Medulla oblongata (tissue), 1 donor: ENCODE results near the gene GAA.

Source experiments
- DNase-seq: peaks from one replicate; pipeline ENCODE4 v3.0.0-alpha.2; 2015; ENCODE audit errors: extremely low spot score

The GAA gene

GRCh38 chr17:80103449-80104085 is 2.2 kb downstream of the GAA start:
- no peak for DNase-seq

DNA sequence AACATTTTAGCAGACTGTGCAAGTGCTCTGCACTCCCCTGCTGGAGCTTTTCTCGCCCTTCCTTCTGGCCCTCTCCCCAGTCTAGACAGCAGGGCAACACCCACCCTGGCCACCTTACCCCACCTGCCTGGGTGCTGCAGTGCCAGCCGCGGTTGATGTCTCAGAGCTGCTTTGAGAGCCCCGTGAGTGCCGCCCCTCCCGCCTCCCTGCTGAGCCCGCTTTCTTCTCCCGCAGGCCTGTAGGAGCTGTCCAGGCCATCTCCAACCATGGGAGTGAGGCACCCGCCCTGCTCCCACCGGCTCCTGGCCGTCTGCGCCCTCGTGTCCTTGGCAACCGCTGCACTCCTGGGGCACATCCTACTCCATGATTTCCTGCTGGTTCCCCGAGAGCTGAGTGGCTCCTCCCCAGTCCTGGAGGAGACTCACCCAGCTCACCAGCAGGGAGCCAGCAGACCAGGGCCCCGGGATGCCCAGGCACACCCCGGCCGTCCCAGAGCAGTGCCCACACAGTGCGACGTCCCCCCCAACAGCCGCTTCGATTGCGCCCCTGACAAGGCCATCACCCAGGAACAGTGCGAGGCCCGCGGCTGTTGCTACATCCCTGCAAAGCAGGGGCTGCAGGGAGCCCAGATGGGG is 3.1 kb downstream of the GAA start:
- no peak for DNase-seq

- no peak for DNase-seq
Measured at GRCh38 chr17:80104956-80105375, 3.6 kb downstream of the GAA start.

DNA sequence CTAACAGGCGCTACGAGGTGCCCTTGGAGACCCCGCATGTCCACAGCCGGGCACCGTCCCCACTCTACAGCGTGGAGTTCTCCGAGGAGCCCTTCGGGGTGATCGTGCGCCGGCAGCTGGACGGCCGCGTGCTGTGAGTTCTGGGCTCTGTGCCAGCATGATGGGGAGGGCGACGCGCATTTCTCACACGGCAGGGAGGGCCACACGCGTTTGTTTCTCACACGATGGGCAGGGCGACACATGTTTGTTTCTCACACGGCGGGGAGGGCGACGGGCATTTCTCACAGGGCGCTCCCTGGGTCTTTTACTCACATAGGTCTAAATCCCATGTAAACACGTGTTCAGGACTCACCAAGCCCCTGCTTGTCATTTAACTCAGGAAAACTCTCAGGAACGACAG is 4.4 kb downstream of the GAA start:
- DNase-seq: peak; percentile 9

GRCh38 chr17:80106176-80106575 is 4.8 kb downstream of the GAA start:
- DNase-seq: no peak

DNA sequence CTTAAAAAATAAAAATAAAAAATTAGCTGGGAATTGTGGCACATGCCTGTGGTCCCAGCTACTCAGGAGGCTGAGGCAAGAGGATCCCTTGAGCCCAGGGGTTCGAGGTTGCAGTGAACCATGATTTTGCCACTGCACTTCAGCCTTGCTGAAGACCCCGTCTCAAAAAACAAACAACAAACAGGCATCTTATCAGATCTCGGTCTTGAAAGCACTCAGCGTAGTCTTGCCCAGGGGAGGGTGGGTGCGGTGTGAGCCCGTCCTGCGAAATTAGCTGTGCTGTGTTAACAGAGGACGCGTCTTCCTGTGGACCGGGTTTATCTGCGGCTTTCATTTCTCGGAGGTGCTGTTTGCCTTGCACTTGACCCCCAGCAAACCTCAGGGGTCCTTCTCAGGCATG is 5.4 kb downstream of the GAA start:
- DNase-seq: no peak

DNA sequence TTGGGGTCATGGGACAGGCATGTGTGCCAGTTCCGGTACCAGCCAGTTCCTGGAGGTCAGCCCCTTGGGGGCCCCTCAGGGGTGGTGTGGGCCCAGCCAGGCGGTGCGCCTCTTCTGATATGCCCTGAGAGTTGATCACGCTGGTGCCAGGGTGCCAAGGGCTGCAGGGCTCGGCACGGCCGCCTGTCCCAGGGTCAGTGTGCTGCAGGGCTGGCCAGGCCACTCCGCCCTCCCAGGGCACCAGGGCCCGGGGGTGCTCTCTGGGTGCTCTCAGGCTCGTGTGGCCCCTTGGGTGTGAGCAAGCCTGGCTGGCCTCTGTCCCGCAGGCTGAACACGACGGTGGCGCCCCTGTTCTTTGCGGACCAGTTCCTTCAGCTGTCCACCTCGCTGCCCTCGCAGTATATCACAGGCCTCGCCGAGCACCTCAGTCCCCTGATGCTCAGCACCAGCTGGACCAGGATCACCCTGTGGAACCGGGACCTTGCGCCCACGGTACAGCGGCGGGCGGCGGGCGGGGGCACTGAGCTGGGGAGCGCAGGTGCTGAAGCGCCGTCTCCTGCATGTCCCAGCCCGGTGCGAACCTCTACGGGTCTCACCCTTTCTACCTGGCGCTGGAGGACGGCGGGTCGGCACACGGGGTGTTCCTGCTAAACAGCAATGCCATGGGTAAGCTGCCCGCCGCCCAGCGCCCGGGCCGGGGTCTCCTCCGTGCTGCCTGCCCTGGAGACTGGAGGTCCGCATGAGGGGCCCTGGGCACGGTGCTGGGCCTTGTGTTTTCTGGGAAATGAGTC is 6.0 kb downstream of the GAA start:
- no peak for DNase-seq

DNA sequence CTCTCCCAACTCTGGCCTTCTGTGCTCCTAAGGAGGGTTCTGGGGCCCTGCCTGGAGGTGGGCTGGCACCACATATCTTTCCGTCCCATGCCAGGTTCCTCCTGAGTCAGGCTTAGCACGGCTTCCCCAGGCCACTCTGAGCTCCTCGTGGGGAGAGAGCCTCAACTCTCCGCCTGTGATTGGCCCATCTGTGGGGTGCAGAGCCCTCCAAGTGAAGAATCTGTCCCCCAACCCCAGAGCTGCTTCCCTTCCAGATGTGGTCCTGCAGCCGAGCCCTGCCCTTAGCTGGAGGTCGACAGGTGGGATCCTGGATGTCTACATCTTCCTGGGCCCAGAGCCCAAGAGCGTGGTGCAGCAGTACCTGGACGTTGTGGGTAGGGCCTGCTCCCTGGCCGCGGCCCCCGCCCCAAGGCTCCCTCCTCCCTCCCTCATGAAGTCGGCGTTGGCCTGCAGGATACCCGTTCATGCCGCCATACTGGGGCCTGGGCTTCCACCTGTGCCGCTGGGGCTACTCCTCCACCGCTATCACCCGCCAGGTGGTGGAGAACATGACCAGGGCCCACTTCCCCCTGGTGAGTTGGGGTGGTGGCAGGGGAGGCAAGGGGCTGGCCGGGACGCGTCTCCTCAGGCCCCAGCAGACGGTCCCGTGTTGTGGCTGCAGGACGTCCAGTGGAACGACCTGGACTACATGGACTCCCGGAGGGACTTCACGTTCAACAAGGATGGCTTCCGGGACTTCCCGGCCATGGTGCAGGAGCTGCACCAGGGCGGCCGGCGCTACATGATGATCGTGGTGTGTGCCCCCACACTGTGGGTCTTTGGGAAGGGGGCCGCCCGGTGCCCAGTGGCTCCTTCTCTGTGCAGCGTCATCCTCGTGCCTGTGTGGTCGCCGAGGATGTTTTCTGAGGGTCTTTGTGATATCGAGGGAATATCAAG is 6.9 kb downstream of the GAA start:
- DNase-seq: no peak

DNA sequence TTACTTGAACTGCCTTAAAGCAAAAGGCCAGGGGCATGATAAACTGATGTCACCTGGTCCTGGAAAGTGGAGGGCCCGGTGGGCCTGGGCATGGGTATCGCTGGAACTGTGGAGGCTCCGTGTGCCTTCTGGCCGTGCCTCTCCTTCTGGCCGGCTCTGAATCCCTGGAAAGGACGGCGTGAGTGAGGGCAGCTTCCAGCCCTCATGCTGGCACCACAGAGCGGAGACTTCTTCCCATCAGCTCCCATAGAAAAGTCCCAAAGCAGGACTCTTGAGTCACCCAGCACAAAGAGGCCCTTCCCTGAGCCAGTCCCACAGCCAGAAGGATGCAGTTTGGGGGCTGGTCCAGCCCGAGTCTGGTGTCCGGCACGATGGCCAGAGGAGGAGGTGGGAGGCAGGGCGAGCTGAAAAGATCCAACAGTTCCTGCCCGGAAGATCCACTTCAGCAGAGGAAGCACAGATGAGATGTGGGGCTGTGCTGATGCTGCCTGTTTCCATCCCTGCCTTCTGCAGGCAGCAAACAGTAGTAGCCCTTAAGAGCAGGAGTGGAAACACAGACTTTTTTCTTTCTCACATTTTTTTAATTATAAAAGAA is 7.8 kb downstream of the GAA start:
- DNase-seq: no peak

GRCh38 chr17:80109713-80110446 is 8.5 kb downstream of the GAA start:
- no peak for DNase-seq

GRCh38 chr17:80110447-80110812 is 9.0 kb downstream of the GAA start:
- no peak for DNase-seq

- DNase-seq: no peak
Measured at GRCh38 chr17:80110927-80111701, 9.7 kb downstream of the GAA start.

DNA sequence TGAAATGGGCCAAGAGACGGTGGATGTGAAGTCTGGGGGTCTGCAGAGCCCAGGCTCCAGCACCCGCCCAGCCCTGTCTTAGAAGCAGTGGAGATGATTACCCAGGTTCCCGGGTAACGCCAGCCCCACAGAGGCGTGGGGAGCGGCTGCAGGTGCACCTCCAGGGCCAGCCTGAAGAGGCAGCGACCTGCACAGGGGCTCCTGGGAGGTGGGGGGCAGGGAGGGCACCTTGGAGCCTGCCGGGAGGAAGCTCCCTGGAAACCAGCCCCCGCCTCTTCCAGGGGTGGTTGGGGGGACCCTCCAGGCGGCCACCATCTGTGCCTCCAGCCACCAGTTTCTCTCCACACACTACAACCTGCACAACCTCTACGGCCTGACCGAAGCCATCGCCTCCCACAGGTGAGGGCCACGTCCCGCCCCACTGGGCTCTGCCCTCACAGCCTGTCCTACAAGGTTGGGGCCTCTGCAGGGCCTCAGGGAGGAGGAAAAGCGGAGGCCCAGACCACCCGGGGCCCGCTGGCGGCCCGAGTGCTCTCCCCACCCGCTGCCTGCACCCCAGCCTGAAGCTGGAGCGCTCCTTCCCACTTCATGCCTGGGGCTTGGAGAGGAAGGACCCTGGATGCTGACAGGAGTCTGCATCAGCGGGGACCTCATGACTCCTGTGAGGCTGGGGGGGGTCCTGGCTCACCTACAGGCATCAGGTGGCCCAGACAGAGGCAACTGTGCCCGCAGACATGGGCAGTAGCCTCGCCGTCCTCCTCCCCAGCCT is 10.5 kb downstream of the GAA start:
- no peak for DNase-seq

DNA sequence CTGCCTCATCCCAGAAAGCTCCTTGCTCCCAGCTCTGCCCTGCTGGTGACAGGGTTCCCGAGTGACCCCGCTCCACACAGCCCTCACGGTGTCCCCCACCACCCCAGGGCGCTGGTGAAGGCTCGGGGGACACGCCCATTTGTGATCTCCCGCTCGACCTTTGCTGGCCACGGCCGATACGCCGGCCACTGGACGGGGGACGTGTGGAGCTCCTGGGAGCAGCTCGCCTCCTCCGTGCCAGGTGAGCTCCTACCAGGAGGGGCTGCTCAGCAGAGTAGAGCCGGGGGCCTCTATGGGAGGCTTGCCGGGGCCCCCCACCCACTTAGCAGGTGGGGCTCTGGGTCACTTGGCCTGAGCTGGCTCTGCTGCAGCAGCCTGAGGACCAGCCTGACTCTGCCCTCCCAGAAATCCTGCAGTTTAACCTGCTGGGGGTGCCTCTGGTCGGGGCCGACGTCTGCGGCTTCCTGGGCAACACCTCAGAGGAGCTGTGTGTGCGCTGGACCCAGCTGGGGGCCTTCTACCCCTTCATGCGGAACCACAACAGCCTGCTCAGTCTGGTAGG is 11.2 kb downstream of the GAA start:
- no peak for DNase-seq

GRCh38 chr17:80113033-80113484 is 11.7 kb downstream of the GAA start:
- no peak for DNase-seq

DNA sequence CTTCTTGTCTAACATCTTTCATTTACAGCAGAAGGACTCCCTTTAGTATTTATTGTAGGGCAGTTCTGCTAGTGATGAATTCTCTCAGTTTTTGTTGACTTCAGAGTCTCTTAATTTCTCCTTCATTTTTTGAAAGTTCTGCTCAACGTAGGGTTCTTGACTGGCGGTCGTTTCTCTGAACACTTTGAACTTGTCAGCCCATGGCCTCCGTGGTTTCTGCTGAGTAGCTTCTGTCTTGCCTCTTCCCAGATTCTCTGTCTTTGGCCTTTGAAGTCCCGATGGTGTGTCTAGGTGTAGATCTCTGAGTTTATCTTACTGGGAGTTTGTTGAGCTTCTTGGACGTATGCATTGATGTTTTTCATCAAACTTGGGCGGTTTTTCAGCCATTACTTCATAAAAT is 13.4 kb downstream of the GAA start:
- no peak for DNase-seq

DNA sequence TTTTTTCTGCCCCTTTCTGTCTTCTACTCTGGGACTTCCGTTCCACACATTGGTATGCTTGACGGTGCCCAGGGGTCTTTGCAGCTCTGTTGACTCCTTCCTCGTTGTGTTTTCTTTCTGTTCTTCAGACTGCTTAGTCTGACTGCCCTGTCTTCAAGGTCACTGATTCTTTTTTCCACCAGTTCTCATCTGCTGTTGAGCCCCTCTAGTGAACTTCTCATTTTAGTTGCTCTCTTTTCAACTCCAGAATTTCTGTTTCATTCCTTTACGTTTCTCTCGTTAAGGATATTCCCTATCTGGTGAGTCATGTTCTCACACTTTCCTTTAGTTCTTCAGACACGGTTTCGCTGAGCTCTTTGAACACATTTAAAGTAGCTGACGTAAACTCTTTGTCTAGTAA is 13.8 kb downstream of the GAA start:
- no peak for DNase-seq

DNA sequence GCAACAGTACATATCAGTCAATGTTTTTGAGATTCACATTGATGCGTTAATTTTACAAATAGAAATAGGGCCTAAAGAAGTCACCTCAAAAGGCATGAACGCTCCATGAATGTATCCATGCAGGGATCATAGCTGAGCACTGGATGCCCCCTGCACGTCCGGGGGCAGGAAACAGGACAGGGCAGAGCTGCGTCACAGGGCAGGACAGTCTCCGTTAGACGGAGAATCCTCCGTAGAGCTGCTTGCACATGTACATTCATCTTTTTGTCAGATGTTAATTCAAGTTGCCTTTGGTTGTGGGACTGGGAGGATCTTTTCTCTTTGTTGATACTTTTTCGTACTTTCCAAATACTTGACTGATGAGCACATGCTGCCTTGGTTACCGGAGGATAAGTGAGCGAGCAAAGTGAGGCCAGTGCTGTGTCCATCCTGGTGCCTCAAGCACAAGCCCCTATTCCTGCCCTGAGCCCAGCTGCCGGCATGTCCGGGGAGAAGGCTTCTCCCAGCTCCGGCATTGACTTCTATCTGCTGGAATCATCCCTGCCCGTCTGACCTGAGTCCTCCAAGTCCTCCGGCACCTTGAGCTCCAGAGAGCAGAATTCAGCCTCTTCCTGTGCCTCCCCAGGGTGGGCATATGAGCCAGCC is 15.0 kb downstream of the GAA start:
- DNase-seq: no peak
